Measurements from ENCODE around the gene TPM4.
A peak's percentile ranks its signal among the peaks of the same experiment; 100 is the strongest.
"Not testable (repeated sequence)": the region's sequence is repeated elsewhere in the genome, so short reads cannot be mapped to it uniquely, and the experiment has no call there.

TPM4 gene

DNA sequence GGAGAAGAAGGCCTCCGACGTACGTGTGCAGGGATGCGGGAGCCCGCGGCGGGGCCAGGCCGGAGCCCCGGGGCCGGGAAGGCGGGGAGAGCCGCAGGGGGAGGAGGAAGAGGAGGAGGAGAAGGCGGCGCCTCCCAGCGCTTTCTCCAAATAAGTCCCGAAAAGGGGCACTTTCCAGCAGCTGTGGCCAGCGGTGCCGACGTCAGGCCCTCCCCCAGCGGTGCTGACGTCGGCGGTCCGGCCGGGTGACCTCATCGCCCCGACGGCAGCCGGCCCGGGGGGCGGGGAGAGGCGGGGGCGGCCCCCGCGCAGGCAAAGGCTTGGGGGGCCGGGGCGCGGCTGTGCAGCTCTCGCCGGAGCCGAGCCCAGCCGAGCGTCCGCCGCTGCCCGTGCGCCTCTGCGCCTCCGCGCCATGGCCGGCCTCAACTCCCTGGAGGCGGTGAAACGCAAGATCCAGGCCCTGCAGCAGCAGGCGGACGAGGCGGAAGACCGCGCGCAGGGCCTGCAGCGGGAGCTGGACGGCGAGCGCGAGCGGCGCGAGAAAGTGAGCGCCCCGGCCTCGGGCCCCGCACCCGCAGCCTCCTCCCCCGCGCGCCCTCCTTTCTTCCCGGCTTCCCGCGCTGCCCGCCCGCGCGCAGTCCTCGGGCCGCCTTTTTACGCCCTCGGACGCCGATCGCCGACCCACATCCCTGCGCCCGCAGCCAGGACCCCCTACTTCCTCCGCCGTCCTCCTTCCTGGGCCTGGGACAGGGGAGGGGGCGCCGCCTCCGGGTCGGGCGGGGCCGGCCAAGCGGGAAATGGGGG is at the start of gene TPM4:
TSS of gene TPM4 (plus strand) at position 342 of the 804 bp plus-strand sequence. CDS start at position 413, 71 bp downstream.
- peak; percentile 91 for DNase-seq (ENCODE audit: low spot score)

DNA sequence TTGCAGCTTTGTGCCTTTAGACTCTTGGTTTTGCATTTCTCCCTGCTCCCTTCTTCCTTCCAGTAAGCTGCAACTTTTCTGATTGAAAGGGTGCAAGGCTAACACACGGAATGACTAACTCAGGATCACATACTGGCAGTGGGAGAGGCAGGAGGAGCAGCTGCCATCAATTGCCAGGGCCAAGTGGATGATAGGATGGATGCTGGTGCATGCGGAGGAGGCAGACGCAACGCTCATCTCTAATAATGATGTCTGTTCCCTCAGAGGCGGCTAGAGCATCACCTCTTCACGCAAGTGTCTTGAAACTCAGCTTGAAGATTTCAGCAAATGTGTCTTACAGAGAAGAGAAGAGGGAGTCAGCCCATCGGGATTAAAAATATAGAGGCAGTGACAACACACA is 49.5 kb upstream of the TPM4 start:
- no peak for DNase-seq (ENCODE audit: low spot score)

DNA sequence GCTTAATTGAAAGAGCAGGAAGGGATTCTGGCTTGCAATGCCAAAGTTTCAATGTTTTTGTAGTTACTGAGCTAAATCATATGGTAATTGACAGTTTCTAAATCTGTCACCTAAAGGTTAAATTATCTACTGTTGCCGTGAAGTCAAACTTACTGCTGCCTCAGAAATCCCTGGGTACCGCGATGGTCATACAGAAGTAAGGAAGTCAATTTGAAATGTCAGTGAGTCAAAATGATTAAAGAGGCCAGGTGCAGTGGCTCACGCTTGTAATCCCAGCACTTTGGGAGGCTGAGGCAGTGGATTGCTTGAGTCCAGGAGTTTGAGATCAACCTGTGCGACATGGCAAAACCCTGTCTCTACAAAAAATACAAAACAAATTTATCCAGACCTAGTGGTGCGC is 48.8 kb upstream of the TPM4 start:
- DNase-seq (ENCODE audit: low spot score): no peak

DNA sequence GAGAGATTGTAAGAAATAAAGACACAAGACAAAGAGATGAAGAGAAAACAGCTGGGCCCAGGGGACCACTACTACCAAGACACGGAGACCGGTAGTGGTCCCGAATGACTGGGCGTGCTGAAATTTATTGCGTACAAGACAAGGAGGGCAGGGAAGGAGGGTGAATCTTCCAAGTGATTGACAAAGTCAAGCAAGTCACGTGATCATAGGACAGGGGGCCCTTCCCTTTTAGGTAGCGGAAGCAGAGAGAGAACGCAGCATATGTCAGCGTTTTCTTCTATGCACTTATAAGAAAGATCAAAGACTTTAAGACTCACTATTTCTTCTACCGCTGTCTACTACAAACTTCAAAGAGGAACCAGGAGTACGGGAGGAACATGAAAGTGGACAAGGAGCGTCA is 46.1 kb upstream of the TPM4 start:
- DNase-seq (ENCODE audit: low spot score): not testable (repeated sequence)

DNA sequence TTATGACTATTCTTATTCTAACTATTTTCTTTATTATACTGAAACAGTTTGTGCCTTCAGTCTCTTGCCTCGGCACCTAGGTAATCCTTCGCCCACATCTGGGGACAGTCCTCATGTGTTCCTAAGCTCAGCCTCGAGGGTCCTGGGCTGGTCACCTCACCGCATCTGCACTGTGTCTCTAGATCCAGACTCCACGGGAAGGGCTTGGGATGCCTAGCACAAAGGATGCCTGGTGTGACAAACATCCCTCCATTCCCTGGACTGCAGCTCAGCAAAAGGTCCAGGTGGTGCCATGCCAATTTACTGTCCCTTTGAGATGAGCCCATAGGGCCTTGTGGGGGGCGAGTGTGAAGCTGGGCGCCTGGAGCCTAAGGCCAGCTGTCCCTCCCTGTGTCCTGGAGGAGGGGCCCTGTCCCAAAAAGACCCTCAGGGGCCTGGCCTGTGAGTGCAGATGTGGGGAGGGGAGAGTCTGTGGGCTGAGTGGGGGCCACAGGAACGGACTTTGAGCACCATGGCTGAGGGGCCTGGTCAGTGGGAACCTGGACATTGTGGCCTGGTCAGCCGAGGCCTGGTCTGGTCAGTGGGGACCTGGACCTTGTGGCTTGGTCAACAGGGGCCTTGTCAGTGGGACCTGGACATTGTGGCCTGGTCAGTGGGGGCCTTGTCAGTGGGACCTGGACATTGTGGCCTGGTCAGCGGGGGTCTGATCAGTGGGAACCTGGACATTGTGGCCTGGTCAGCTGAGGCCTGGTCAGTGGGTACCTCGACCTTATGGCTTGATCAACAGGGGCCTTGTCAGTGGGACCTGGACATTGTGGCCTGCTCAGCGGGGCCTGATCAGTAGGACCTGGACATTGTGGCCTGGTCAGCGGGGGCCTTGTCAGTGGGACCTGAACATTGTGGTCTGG is 45.1 kb upstream of the TPM4 start:
- no peak for DNase-seq (ENCODE audit: low spot score)

DNA sequence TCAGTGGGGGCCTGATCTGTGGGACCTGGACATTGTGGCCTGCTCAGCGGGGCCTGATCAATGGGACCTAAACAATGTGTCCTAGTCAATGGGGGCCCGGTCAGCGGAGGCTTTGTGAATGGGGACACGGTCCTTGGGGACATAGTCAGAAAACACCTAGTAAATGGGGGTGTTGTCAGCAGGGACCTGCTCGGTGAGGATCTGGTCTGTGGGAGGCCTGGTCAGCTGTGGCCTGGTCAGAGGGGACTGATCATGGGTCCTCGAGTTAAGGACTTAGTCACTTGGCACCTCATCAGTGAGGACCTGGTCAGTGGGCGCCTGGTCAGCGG is 44.5 kb upstream of the TPM4 start:
- DNase-seq (ENCODE audit: low spot score): no peak

DNA sequence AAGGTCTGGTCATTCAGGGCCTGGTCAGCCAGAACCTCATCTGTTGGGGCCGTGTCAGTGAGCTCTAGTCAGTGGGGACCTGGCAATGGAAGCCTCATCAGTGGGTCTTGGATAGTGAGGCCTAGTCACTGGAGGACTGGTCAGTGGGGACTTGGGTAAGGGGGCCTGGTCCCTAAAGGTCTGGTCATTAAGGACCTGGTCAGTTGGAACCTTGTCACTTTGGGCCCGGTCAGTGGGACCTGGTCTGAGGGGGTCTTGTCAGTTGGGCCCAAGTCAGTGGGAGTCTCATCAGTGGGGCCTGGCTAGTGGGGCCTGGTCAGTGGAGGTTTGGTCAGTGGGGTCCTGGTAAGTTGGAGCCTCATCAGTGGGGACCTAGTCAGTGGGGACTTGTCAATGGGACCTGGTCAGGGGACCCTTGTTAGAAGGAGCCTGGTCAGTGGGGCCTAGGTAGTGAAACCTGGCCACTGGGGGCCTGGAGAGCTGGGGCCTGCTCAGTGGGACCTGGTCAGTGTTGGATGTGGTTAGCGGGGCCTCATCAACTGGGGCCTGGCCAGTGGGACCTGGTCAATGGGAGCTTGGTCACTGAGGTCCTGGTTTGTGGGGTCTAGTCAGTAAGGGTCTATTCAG is 43.7 kb upstream of the TPM4 start:
- no peak for DNase-seq (ENCODE audit: low spot score)

DNA sequence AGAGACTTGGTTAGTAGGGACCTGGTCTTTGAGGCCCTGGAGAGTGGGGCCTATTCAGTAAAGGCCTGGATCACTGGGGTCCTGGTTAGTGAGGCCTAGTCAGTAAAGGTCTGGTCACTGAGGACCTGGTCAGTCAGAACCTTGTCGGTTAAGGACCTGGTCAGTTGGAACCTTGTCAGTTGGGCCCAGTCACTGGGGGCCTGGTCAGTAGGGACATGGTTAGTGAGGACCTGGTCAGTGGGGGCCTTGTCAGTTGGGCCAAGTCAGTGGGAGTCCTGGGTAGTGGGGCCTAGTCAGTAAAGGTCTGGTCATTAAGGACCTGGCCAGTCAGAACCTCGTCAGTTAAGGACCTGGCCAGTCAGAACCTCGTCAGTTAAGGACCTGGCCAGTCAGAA is 43.2 kb upstream of the TPM4 start:
- no peak for DNase-seq (ENCODE audit: low spot score)

DNA sequence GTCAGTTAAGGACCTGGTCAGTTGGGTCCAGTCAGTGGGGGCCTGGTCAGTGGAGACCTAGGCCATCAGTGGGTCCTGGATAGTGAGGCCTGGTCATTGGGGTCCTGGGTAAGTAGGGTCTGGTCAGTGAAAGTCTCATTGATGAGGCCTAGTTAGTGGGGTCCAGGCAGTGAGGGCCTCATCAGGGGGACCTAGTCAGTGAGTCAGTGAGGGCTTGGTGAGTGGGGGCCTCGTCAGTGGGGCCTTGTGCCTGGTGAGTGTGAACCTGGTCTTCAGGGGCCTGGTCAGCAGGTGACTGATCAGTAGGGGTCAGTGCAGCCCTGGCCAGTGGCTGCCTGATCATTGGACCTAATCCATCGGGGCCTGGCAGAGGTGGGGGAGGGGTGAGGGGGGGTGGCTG is 42.6 kb upstream of the TPM4 start:
- DNase-seq (ENCODE audit: low spot score): no peak

DNA sequence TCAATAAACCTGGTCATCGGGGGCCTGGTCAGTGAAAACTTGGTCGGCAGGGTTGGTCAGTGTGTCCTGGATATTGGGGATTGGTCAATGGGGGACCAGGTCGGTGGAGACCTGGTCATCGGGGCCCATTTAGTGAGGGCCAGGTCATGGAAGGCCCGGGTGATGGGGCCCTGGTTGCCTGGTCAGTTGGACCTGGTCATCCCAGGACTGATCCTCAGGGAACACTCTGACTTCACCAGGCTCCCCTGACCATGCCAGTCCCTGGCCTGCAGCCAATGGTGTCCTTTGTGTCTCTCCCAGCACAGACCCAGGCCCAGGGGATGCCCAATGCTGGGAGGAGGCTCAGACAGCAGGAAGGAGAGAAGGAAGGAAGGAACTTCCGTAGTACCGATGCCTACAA is 42.1 kb upstream of the TPM4 start:
- no peak for DNase-seq (ENCODE audit: low spot score)

DNA sequence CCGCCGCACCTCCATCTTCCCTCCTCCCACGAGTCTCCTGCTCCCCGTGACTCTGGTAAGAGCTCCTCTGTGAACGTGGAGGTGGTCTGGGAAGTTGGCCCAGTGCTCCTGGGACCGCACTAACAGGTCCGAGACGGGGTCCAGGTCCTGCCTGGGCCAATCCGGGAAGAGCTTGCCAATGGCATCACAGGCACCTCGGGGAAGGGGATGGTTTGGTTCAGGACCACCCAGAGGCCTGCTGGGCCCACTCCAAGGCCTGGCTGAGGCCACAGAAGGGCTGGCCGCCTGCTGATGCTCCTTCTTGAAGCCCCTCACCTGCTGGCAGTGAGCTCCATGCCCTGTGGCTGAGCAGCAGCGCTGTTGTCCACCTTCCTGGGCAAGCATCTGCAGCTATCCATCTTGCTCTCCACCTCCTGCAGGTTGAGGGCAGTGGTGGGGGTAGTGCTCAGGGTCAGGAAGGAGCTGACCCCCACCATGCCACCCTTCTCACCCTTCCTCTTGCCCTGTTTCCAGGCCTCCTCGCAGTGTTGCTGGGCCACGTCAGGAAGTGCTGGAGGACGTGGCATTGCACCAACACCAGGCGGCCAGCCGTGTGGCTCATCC is 41.2 kb upstream of the TPM4 start:
- no peak for DNase-seq (ENCODE audit: low spot score)

DNA sequence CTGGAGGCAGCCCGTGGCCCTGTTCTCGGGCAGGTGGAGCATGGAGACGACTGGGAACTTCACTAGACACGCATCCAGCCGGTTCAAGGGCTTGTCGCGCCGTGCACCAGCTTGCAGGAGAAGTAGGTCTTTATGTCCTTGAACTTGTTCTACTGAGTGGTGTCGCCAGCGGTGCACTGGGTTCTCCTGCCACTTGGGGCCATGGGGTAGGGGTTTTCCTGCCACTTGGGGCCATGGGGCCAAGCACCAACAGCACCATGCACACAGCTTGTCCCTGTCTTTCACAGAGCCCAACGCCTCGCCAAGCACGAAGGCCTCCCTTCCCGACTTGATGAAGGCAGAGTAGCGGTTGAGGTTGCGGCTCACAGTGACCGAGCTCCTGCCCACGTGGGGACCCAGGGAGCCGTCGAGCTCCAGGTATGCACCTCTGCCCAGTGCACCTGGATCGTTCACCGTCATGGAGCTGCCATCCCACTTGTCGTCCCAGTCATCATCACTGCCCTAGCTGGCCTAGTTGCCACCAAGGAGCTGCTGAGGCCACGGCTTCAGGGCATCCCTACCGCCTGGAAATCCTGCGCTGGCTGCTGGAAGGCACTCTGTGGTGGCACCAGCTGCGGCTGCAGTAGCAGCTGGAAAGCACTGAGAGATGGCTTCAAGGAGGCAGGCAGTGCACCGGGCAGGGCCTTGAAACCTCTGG is 40.5 kb upstream of the TPM4 start:
- no peak for DNase-seq (ENCODE audit: low spot score)

DNA sequence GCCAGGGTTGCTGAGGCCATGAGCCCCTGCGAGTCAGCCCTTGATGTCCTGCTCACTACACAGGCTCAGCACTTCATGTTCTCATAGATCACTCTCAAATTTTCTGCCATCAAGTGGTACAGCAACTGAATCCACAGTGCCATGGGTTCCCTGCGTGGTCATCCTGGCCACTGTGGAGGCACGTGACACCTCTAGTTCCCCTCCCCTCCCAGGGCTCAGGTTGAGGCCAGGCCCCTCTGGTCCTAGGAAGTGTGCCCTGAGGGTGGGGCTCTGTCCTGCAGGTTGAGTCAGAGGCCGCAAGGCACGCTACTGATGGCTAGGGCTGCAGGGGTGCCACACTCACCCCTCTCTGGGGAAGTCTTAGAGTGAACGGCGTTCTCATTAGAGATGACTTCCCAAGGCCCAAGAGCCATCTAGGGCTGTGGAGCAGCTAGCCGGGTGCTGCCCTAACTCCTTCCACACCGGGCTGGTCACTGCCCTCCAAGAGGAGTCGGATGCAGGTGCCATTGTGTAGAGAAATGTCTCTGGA is 39.8 kb upstream of the TPM4 start:
- no peak for DNase-seq (ENCODE audit: low spot score)

DNA sequence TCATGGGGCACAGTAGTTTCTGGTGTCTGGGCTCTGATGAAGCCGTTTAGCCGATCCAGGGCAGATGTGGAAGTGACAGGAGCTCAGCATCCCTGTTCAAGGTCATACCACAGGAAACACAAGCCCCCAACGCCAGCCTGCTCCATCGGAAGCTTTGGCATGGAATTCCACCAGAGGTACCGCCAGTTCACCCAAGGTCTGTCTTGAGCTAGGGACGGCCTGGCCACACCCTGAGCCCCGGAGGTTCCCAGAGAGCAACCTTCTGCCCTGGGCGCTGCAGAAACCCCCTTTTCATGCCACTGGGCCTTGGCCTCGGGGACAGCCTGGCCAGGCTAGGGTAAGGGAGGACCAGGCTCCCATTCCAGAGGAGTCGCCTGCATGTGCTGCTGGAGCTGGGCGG is 39.4 kb upstream of the TPM4 start:
- no peak for DNase-seq (ENCODE audit: low spot score)

DNA sequence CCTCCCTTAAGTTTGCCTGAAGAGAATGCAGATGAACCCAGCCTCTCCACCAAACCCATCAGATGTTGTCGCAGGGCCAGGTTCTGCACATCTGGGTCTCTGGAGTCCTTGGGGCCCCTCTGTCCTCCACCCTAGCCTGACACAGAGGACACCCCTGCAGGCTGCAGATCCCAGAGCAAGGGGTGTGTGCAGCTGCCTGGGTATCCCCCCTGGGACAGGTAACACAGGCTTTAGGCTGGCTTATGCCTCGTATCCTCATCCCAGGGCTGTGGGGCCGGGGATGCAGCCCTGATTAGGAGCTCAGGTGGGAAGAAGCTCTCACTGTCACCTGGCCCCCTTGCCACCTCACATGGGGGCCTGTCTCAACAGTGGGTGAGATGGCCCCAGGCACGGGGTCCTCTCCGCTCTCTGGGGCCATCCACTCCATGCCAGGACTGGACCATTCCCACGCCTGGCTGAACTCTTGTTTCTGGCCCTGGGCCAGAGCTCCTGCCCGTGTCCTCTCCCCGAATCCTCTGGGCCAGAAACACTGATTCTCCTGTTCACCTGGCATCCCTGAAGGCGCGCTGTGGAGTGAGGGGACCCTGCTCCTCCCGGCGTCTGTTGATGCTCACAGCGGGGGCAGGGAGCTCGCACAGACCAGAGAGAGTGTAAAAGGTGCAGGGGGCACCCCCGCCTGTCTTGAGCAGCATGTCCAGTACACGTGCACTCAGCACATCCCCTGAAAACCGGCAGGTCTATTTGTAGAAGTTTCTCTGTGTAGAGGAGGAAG is 38.7 kb upstream of the TPM4 start:
- no peak for DNase-seq (ENCODE audit: low spot score)

DNA sequence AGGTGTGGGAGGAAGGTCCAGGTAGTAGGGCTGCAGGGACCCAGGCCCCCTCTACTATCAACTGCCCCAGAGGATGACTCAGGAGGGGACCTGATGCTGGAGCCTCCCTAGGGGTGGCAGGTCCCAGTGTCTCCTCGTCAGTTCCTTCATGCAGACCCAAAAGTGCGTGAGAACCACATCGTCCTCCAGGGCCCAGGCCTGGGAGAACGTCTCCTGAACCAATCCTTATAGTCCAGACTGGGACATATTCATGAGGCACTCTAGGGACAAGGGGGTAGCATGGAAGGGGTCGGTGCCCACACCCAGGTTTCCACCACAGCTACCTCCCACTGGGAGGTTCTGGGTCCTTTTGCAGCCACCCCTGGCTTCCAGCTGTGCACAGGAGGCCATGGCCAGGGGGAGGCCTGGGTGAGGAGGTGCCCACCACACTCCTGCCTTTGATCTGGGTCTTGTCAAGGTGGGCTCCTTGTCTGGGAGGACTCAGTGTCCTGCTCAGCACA is 38.0 kb upstream of the TPM4 start:
- DNase-seq (ENCODE audit: low spot score): no peak

DNA sequence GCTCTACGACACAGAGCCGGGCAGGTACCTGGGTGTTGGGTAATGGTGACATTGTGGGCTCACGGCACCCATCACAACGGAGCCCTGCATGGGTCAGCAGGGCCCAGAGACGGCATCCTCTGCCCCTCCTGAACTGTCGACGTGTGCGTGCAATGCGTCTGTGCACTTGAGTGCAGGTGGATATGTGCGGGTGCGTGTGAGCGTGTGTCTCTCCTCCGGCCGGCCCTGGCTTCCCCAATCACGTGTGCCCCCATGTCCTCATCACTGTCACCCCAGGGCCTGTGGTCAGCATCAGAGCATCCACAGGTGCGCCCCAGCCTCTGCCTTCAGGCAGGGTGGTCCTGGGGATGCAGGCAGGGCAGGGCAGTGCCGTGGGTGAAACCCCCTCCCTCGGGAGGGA is 37.2 kb upstream of the TPM4 start:
- DNase-seq (ENCODE audit: low spot score): no peak

DNA sequence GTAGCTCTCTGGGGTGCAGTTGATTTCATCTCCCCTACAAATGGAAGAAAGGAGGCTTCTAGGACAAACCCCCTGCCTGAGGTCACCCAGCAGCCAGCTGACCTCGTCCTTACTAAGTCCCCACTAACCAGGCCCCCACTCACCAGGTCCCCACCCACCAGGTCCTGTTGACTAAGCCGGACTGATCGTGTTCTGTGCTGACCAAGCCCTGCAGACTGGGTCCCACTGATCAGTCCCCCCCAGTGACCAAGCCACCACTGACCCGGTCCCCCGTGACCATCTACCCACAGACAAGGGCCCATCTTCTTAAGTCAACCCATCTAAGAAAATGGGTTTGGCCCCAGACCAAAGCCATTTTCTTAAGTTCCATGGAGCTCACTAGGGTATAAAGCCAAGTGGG is 36.8 kb upstream of the TPM4 start:
- DNase-seq (ENCODE audit: low spot score): no peak

DNA sequence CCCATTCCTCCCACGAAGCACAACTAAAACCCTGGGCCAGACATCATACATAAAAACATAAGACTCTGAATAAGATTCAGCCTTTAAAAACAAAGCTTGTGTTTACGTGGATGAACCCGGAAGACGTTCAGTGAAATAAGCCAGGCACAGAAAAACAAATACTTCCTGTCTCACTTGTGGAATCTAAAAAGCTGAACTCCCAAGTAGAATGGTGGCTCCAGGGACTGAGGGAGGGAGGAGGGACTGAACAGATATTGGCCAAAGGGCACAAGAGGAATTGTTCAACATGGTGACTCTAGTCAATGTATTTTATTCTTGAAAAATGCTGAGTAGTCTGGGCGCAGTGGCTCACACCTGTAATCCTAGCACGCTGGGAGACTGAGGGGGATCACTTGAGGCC is 35.7 kb upstream of the TPM4 start:
- no peak for DNase-seq (ENCODE audit: low spot score)

DNA sequence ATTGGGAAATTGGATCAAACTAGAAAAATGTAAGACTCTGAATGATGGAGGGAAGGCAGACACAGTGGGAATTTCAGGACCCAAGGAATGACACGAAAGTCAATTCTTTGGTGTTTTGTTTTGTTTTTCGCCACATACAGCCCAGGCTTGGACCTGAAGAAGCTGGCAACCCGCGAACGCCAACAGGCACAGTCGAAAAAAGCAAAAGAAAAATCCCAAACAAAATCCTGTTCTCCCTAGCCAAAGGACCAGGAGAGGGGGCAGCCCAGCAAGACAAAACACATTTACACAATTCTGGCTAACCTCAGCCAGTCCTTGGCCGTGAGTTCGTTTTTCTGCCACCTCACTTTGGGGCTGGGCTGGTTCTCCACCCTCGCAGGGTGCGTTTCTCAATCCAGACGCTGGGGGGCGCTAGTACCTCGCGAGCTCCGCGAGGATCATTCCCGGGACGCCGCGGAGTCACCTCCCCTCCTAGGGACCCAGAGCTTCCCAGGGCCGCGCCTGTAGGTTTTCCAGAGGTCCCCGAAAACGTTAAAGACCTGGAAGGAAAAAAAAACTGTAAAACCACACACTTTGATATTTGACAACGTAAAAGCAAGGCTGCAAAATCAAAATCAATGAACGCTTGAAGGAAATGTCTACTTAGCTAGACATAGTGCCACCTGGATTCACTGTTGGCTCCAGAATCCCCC is 34.9 kb upstream of the TPM4 start:
- DNase-seq (ENCODE audit: low spot score): peak; percentile 68

Measured in kidney capillary endothelial cell (primary cell).